ENCODE results near the gene KLHL26. TPM values are rescaled to one million over a fixed set of nuclear protein-coding genes. Genes with fewer than 3 reads are reported as not detected.

KLHL26 gene
- total and polyA plus RNA-seq, 8 donors: 1.2 to 45.1 (median 4.1) TPM

DNA sequence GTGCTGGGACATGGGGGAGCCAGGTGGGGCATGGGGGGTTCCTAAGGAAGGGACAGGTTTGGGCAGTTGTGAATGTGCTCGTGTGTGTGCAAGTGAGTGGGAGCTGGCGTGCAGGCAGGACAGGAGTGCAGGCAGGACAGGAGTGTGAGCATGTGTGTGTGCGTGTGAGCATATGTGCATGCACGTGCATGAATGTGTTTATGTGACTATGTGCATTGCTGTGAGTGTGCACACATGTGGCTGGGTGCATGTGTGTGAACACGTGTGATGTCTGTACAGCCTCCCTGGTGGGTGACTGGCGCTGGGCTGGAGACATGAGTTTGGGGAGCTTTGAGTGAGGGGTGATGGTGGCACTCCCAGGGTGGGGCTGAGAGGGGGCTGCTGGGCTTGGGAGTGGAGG is 80.0 kb downstream of the KLHL26 start:
- Histone ChIP-seq H3K27ac (no peak overlapping the region), H3K9me3 (no peaks in the 10 kb centered on the region), H3K27me3 (no peaks in the 10 kb centered on the region), H3K4me3 (no peak overlapping the region), H3K4me1 (peaks cover 0 to 22% (median 10%) of the 10 kb centered on the region in 4 donors), H3K36me3 (peaks cover 0 to 9% (median 0%) of the 10 kb centered on the region in 4 donors)
- 89 to 92% (median 91%) methylated on average over 6 of the region's 6 CpGs for WGBS, 5 donors
- no peak for DNase-seq
- TF ChIP-seq POLR2AphosphoS5 (IDR thresholded peaks at IDR 0.05) (no peak), POLR2A (IDR thresholded peaks at IDR 0.05) (no peak), EP300 (IDR thresholded peaks at IDR 0.05) (no peak)
- TF ChIP-seq, protein P1, sequence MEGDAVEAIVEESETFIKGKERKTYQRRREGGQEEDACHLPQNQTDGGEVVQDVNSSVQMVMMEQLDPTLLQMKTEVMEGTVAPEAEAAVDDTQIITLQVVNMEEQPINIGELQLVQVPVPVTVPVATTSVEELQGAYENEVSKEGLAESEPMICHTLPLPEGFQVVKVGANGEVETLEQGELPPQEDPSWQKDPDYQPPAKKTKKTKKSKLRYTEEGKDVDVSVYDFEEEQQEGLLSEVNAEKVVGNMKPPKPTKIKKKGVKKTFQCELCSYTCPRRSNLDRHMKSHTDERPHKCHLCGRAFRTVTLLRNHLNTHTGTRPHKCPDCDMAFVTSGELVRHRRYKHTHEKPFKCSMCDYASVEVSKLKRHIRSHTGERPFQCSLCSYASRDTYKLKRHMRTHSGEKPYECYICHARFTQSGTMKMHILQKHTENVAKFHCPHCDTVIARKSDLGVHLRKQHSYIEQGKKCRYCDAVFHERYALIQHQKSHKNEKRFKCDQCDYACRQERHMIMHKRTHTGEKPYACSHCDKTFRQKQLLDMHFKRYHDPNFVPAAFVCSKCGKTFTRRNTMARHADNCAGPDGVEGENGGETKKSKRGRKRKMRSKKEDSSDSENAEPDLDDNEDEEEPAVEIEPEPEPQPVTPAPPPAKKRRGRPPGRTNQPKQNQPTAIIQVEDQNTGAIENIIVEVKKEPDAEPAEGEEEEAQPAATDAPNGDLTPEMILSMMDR (IDR thresholded peaks at IDR 0.05): no peak
- intact Hi-C loops (cut with DNase I; ENCODE audit: low total_unique reads): no loop called here

DNA sequence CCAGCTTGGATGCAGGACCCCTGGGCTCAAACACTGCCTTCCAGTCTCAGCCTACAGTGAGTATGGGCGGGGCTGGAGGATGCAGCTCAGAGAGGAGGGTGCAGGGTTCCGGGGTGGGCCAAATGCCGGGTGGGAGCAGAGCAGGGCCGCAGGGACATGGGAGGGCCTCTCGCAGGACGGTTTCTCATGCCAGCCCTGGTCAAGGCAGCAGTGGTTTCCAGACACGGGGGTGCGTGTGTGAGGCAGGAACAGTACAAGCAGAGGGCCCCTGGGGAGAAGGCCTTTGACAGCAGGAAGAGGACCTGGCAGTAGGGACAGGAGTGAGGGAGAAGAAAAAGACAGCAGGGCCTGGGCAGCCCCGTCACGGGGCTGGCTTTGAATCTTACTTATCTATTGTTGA is 80.8 kb downstream of the KLHL26 start:
- 85 to 90% (median 88%) methylated on average over 10 of the region's 10 CpGs for WGBS, 5 donors
- H3K9me3 ChIP-seq: no peaks in the 10 kb centered on the region
- no peaks in the 10 kb centered on the region for H3K27me3 ChIP-seq
- TF ChIP-seq, protein P1 (IDR thresholded peaks at IDR 0.05): no peak
- TF ChIP-seq POLR2A (IDR thresholded peaks at IDR 0.05) (no peak), POLR2AphosphoS5 (IDR thresholded peaks at IDR 0.05) (no peak), EP300 (IDR thresholded peaks at IDR 0.05) (no peak)
- no peak overlapping the region for H3K4me3 ChIP-seq
- DNase-seq: no peak
- H3K36me3 ChIP-seq: peaks cover 0 to 14% (median 4%) of the 10 kb centered on the region in 4 donors
- no peak overlapping the region for H3K27ac ChIP-seq
- intact Hi-C loops (cut with DNase I; ENCODE audit: low total_unique reads): no loop called here
- peaks cover 0 to 22% (median 10%) of the 10 kb centered on the region in 4 donors for H3K4me1 ChIP-seq

DNA sequence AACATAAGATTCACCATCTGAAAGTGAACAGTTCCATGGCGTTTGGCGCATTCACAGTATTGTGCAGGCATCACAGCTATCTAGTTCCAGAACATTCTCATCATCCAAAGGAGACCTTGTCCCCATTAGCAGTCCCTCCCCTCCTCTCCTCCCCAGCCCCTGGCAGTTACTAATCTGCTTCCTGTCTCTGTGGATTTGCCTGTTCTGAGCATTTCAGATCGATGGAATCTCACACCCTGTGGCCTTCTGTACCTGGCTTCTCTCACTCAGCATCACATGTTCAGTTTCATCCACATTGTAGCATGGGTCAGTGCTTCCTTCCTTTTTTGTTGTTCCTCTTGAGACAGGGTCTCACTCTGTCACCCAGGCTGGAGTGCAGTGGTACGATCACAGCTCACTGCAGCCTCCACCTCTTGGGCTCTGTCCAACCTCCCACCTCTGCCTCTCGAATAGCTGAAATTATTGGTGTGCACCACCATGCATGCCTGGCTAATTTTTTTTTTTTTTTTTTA is 81.2 kb downstream of the KLHL26 start:
- Histone ChIP-seq H3K27ac (no peak overlapping the region), H3K27me3 (no peaks in the 10 kb centered on the region), H3K9me3 (no peaks in the 10 kb centered on the region), H3K4me3 (no peak overlapping the region), H3K4me1 (peaks cover 0 to 17% (median 8%) of the 10 kb centered on the region in 4 donors), H3K36me3 (peaks cover 0 to 15% (median 6%) of the 10 kb centered on the region in 4 donors)
- DNase-seq: no peak
- intact Hi-C loops (cut with DNase I; ENCODE audit: low total_unique reads): no loop called here
- TF ChIP-seq POLR2AphosphoS5 (IDR thresholded peaks at IDR 0.05): no peak
- no peak for TF ChIP-seq EP300 (IDR thresholded peaks at IDR 0.05)
- TF ChIP-seq, protein P1 (IDR thresholded peaks at IDR 0.05): no peak
- no peak for TF ChIP-seq POLR2A (IDR thresholded peaks at IDR 0.05)
- WGBS, 5 donors: 81 to 87% (median 83%) methylated on average over 5 of the region's 5 CpGs

DNA sequence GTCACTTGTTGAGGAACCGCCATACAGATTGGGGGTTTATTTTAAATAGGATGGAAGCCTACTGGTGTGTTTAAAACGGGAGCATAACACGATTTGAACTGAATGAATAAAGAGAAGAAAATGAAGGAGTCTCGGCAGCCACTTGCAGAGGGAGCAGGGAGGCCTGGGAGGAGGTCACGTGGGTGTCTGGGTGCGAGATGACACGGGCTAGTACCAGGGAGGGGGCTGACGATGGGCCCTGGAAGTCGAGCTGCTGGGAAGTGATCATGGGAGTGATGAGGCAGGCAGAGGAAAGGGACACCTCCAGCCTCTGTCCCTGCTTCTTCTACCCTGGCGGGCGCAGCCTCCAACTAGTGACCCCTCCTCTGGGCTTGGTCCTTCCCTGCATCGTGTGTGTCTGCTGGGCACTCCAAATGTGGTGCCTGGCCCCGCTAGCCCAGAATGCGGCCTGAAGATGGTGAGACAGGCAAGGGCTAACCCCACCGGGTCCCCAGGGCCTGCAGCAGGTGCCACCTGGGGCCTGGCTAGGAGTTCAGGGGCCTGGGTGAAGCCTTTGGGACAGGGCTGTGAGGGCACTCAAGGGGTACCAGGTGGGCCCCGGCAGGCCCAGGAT is 82.1 kb downstream of the KLHL26 start:
- no peak for DNase-seq
- Histone ChIP-seq H3K36me3 (peaks cover 0 to 10% (median 6%) of the 10 kb centered on the region in 4 donors), H3K9me3 (no peaks in the 10 kb centered on the region), H3K4me3 (no peak overlapping the region), H3K27me3 (no peaks in the 10 kb centered on the region), H3K27ac (peak overlapping the region in 1 of 5 donors; percentile 35), H3K4me1 (peaks cover 0 to 8% (median 4%) of the 10 kb centered on the region in 4 donors)
- WGBS, 5 donors: 83 to 91% (median 87%) methylated on average over 14 to 16 of the region's 16 CpGs
- intact Hi-C loops (cut with DNase I; ENCODE audit: low total_unique reads): no loop called here
- TF ChIP-seq EP300 (IDR thresholded peaks at IDR 0.05) (no peak), POLR2AphosphoS5 (IDR thresholded peaks at IDR 0.05) (no peak), POLR2A (IDR thresholded peaks at IDR 0.05) (no peak)
- TF ChIP-seq, protein P1 (IDR thresholded peaks at IDR 0.05): no peak
